GM12801 (cell line): ENCODE data around the gene KCNB1.

ENCODE experiments used
- CTCF ChIP-seq: IDR thresholded peaks from one replicate; pipeline ENCODE4 v1.5.1; 2011; ENCODE audit warnings: control low read depth; ENCODE audit not compliant: insufficient read length; ENCODE audit errors: extremely low read depth

KCNB1 gene

GRCh38 chr20:49415668-49416044 is 66.8 kb downstream of the KCNB1 start:
- no peak for TF ChIP-seq CTCF

GRCh38 chr20:49415005-49415667 is 67.3 kb downstream of the KCNB1 start:
- TF ChIP-seq CTCF, result no peak

DNA sequence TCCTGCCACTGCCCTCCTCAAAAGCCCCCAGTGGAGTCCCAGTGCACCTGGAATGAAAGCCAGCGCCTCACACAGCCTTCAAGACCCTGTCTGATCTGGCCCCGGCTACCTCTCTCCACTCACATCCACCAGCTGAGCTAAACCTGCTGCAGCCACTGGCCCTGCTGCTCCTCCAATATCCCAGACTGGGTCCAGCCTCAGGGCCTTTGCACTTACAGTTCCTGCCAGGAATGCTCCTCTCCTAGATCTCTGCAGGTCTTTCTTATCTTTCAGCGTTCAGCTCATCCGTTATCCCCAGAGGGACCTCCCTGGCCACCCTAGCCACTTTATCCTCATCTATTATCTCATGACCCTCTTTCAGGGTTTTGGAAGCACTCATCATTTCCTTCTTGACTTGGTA is 68.8 kb downstream of the KCNB1 start:
- TF ChIP-seq CTCF, result no peak

GRCh38 chr20:49412953-49413352 is 69.5 kb downstream of the KCNB1 start:
- no peak for TF ChIP-seq CTCF

DNA sequence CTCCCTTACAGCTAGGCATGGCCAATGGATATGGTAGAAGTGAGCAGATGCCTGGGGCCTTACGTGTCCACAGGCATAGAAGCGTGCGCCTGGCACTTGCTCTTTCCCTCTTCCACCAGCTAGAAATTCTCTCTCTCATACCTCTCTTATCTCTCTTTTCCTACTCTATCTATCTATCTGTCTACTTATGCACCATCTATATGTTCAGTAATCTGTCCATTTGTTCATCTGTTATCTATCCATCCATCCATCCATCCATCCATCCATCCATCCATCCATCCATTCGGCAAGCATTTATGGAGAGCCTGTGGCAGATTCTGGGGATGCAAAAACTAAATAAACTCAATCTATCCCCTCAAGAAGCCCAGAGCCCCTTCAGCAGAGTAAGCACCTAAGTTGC is 70.2 kb downstream of the KCNB1 start:
- TF ChIP-seq CTCF, result no peak

DNA sequence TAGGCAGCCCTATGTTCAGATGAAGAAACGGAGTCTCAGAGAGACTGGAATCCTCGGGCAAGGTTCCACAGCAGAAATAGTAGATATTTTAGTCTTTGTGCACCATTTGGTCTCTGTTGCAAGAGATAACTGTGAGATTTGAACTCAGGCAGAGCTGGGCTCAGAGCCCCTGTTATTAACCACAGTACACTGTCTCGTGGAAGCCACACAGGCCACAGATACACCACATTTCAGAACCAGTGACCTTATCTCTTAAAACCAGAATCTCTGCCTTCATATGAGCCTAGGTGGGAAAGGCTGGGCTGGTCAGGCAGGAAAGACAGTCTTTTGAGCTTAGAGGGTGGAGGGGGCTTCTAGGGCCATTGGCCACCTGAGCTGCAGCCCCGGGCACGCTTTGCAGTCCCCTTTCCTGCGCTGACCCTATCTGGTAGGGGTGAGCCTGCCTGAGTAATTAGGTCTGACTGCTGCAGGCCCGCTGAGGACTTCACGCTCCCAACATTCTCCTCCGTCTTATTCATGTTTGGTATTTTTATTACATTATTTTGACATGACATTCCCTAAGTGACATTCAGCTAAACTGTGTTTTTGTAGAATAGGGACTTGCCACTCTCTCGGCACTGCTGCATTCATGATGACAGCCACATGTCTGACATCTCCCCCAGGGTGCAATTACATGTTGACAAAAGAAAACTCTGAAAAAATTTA is 71.1 kb downstream of the KCNB1 start:
- no peak for TF ChIP-seq CTCF

DNA sequence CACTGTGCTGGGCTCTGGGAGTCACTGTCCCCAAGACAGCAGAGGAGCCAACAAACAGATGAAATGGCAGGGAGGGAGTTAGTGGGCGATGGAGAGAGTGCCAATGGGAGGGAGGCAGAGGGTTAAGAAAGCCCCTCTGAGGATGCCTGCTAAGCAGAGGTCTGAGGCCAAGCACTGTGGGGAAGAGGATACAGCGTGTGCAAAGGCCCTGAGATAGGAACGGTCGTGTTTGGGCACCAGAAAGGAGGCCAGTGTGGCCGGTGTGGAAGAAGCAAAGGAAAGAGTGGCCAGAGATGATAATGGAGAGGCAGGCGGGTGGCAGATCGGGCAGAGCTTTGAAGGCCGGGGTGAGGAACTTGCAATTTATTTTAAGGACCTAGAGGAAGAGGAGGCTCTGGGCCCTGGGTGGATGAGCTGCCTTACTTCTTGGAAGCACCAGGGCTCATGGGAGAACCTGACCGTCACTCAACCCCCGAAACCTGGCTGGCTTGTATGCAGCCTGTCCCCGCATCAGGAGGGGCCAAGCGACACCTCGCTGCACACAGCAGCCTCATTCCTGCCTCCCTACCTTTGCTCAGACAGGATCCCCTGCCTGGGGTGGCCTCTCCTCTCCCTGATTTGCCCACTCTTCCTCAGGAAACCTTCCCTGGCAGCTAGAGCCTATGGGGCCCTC is 73.0 kb downstream of the KCNB1 start:
- TF ChIP-seq CTCF, result no peak
